ENCODE data around the gene DNAJC7.
A peak's percentile ranks its signal among the peaks of the same experiment; 100 is the strongest.

The DNAJC7 gene

DNA sequence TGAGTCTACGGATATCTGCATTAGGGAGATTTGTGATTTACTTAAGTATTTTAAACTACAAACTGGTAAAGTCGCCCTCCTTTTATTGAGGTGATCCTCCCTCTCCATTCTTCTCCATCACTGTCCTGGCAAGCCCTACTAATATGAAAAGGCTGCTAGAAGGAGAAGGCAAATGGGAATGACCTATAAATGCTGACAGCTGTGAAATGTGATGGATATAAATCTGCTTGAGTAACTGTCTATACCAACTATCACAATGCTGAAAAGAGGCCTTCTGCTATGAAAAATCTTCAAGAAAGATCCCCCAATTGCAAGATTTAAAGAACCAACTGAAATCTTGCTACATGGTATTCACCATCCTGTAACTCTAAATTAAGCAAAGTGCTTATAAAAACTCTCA lies 15.5 kb downstream of the DNAJC7 start:
- no peak overlapping the region for H3K4me3 ChIP-seq (ENCODE audit: low read depth in 1 of 5, low read length in 5 of 5)
- no peak overlapping the region for H3K9ac ChIP-seq (ENCODE audit: low read length in 5 of 5)
- H3K4me1 ChIP-seq (ENCODE audit: control insufficient read depth in 5 of 5, insufficient read depth in 5 of 5, low read length in 5 of 5), result peaks cover 0 to 19% (median 16%) of the 10 kb centered on the region in 5 donors
- no peaks in the 10 kb centered on the region for H3K27me3 ChIP-seq (ENCODE audit: control insufficient read depth in 5 of 5, insufficient read depth in 4 of 5, low read length in 5 of 5)
- peak overlapping the region; percentile 56 for H3K27ac ChIP-seq (ENCODE audit: low read depth, low read length)
- peaks cover 21 to 47% (median 37%) of the 10 kb centered on the region in 5 donors for H3K36me3 ChIP-seq (ENCODE audit: control insufficient read depth in 5 of 5, insufficient read depth in 5 of 5, low read length in 5 of 5)
- H3K9me3 ChIP-seq (ENCODE audit: control insufficient read depth in 5 of 5, low read length in 5 of 5), result no peaks in the 10 kb centered on the region

DNA sequence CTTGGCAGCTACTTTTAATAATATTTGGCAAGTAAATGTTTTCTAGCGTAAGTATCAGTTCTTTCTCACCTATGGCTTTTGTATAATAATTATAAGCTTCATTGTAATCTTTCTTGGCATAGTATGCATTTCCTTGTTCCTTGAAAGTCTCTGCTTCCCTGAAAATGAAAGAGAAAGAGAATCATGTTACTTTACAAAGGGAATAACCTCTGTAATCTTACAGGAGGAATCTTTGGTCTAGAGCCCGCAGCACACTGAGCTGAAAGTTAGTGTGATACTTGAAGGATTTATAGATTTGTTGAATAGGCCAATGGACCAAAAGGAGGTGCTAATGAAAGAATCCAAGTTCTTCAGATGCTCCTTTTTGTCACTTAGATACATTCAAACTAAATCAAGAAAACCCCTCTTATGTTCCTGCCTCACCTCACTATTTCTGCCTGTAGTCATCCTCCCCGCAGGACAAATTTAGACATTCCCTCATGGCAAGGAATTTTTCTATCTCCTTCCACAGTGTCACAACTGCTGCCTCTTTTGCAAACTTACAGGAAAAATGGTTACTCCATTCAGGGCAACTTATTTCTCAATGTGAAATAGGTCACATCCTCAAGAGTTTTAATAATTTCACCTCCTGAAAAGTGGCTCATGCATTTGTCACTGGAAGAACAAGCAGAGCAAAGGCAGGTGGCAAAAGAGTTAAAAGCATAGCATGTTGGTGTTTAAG lies 16.7 kb downstream of the DNAJC7 start:
- Histone ChIP-seq H3K4me3 (ENCODE audit: low read depth in 1 of 5, low read length in 5 of 5) (no peak overlapping the region), H3K27me3 (ENCODE audit: control insufficient read depth in 5 of 5, insufficient read depth in 4 of 5, low read length in 5 of 5) (no peaks in the 10 kb centered on the region), H3K4me1 (ENCODE audit: control insufficient read depth in 5 of 5, insufficient read depth in 5 of 5, low read length in 5 of 5) (peaks cover 0 to 17% (median 16%) of the 10 kb centered on the region in 5 donors), H3K9ac (ENCODE audit: low read length in 5 of 5) (peak overlapping the region in 1 of 5 donors; percentile 42), H3K36me3 (ENCODE audit: control insufficient read depth in 5 of 5, insufficient read depth in 5 of 5, low read length in 5 of 5) (peaks cover 22 to 58% (median 49%) of the 10 kb centered on the region in 5 donors), H3K27ac (ENCODE audit: low read depth, low read length) (peak overlapping the region; percentile 56), H3K9me3 (ENCODE audit: control insufficient read depth in 5 of 5, low read length in 5 of 5) (no peaks in the 10 kb centered on the region)

DNA sequence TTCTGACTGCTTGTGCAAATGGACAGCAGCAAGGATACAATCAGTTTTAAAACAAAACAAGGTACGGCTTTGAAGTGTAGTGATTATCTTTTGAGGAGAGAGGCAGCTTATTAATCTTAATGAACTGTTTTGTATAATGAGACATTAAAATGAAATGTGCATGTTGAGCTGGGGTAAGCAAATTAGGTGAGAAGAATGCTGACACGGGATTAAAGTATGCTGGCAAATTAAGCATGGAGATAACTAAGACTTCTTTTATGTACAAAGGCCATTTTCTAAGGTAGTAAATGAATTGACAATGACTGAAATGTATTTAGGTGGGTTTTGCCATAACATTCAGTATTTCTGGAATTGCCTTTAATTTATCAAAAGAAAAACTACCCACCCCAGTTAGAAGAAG lies 18.7 kb downstream of the DNAJC7 start:
- Histone ChIP-seq H3K9me3 (ENCODE audit: control insufficient read depth in 5 of 5, low read length in 5 of 5) (no peaks in the 10 kb centered on the region), H3K4me3 (ENCODE audit: low read depth in 1 of 5, low read length in 5 of 5) (no peak overlapping the region), H3K36me3 (ENCODE audit: control insufficient read depth in 5 of 5, insufficient read depth in 5 of 5, low read length in 5 of 5) (peaks cover 34 to 74% (median 60%) of the 10 kb centered on the region in 5 donors), H3K4me1 (ENCODE audit: control insufficient read depth in 5 of 5, insufficient read depth in 5 of 5, low read length in 5 of 5) (peaks cover 0 to 18% (median 15%) of the 10 kb centered on the region in 5 donors), H3K9ac (ENCODE audit: low read length in 5 of 5) (no peak overlapping the region), H3K27ac (ENCODE audit: low read depth, low read length) (no peak overlapping the region), H3K27me3 (ENCODE audit: control insufficient read depth in 5 of 5, insufficient read depth in 4 of 5, low read length in 5 of 5) (no peaks in the 10 kb centered on the region)

DNA sequence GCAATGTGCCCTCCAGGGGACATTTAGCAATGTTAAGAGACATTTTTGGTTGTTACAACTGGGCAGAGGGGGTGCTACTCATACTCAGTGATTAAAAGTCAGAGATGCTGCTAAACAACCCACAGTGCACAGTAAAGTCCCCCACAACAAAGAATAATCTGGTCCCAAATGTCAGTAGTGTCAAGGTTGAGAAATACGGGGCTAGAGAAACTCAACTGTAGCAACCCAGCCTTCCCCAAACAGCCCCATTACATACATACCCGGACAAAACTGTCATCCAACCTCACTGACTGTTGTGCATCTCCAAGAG lies 20.4 kb downstream of the DNAJC7 start:
- Histone ChIP-seq H3K9me3 (ENCODE audit: control insufficient read depth in 5 of 5, low read length in 5 of 5) (no peaks in the 10 kb centered on the region), H3K4me1 (ENCODE audit: control insufficient read depth in 5 of 5, insufficient read depth in 5 of 5, low read length in 5 of 5) (peaks cover 0 to 26% (median 19%) of the 10 kb centered on the region in 5 donors), H3K27me3 (ENCODE audit: control insufficient read depth in 5 of 5, insufficient read depth in 4 of 5, low read length in 5 of 5) (no peaks in the 10 kb centered on the region), H3K4me3 (ENCODE audit: low read depth in 1 of 5, low read length in 5 of 5) (no peak overlapping the region), H3K27ac (ENCODE audit: low read depth, low read length) (no peak overlapping the region), H3K36me3 (ENCODE audit: control insufficient read depth in 5 of 5, insufficient read depth in 5 of 5, low read length in 5 of 5) (peaks cover 23 to 83% (median 62%) of the 10 kb centered on the region in 5 donors), H3K9ac (ENCODE audit: low read length in 5 of 5) (no peak overlapping the region)

DNA sequence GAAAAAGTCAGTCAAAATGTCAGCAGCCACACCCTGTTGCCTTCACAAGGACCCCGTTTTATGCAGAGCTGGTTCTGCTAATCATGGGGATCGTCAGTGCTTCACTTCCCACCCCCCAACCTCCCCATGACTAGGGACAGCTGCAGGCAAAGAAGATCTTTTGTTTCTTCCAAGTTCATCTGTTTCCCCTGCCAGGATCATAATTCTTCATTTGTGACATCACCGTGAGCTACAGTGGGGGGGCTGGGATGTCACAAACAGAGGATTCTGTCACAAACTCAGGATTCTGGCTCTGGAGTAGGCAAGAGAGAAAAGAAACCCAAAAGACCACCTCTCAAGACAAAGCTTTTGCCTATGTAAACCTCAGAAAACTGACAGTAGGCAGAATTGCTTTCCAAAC lies 24.7 kb downstream of the DNAJC7 start:
- Histone ChIP-seq H3K9me3 (ENCODE audit: control insufficient read depth in 5 of 5, low read length in 5 of 5) (no peaks in the 10 kb centered on the region), H3K4me3 (ENCODE audit: low read depth in 1 of 5, low read length in 5 of 5) (no peak overlapping the region), H3K27ac (ENCODE audit: low read depth, low read length) (no peak overlapping the region), H3K36me3 (ENCODE audit: control insufficient read depth in 5 of 5, insufficient read depth in 5 of 5, low read length in 5 of 5) (peaks cover 29 to 91% (median 83%) of the 10 kb centered on the region in 5 donors), H3K9ac (ENCODE audit: low read length in 5 of 5) (no peak overlapping the region), H3K27me3 (ENCODE audit: control insufficient read depth in 5 of 5, insufficient read depth in 4 of 5, low read length in 5 of 5) (no peaks in the 10 kb centered on the region), H3K4me1 (ENCODE audit: control insufficient read depth in 5 of 5, insufficient read depth in 5 of 5, low read length in 5 of 5) (peaks cover 0 to 33% (median 26%) of the 10 kb centered on the region in 5 donors)

DNA sequence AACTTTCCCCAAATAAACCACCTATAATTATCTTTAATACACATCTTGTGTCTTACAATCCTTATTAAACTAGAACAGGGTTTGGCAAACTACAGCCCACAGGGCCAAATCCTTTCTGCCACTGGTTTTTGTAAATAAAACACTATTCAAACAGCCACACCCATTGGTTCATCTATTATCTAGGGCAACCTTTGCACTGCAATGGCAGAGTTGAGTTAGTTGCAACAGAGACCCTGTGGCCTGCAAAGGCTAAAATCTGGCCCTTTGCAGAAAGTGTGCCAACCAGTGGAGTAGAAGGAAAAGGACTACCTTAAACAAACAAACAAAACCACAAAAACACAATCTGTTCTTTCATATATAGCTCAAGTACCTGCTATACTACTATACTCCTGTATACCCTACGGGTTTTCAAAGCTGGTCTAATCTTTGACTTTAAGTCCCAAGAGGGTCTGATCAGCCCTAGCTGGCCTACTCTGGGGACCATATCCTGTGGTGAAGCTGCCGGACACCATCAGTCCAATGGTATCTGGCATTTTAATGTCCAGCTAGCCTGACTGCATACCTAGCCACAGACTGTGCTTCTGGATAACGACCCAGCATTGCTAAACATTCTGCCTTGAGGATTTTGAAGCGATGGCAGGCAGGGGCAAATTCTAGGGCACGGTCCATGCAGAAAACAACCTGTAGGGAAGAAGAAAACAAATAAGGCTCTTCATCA lies 27.4 kb downstream of the DNAJC7 start:
- no peak overlapping the region for H3K4me3 ChIP-seq (ENCODE audit: low read depth in 1 of 5, low read length in 5 of 5)
- H3K27ac ChIP-seq (ENCODE audit: low read depth, low read length), result peak overlapping the region; percentile 45

DNA sequence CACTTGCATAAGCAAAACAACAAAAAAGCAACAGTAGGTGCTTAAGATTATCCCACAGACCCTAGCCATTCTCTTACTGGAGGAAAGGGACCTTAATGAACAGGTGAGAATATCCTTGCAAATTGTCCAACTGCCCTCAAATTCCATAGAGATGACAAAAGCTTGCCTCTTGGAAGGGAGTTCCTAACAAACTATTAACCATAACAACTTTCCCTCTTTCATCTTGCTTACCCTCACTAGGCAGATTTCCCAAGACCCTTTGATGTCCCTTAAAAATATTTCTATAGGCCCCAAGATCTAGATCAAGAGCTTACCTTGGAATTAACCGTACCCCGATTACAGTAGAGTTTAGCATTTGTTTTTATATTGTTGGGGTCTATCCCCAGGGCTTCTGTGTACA lies 28.8 kb downstream of the DNAJC7 start:
- H3K27ac ChIP-seq (ENCODE audit: low read depth, low read length), result no peak overlapping the region
- H3K27me3 ChIP-seq (ENCODE audit: control insufficient read depth in 5 of 5, insufficient read depth in 4 of 5, low read length in 5 of 5), result no peaks in the 10 kb centered on the region
- no peak overlapping the region for H3K9ac ChIP-seq (ENCODE audit: low read length in 5 of 5)
- no peak overlapping the region for H3K4me3 ChIP-seq (ENCODE audit: low read depth in 1 of 5, low read length in 5 of 5)
- H3K4me1 ChIP-seq (ENCODE audit: control insufficient read depth in 5 of 5, insufficient read depth in 5 of 5, low read length in 5 of 5), result peaks cover 0 to 25% (median 19%) of the 10 kb centered on the region in 5 donors
- peaks cover 31 to 92% (median 82%) of the 10 kb centered on the region in 5 donors for H3K36me3 ChIP-seq (ENCODE audit: control insufficient read depth in 5 of 5, insufficient read depth in 5 of 5, low read length in 5 of 5)
- no peaks in the 10 kb centered on the region for H3K9me3 ChIP-seq (ENCODE audit: control insufficient read depth in 5 of 5, low read length in 5 of 5)

More for the DNA sequence above, 27.4 kb downstream of the DNAJC7 start:
- H3K27me3 ChIP-seq (ENCODE audit: control insufficient read depth in 5 of 5, insufficient read depth in 4 of 5, low read length in 5 of 5), result no peaks in the 10 kb centered on the region
- peaks cover 0 to 26% (median 20%) of the 10 kb centered on the region in 5 donors for H3K4me1 ChIP-seq (ENCODE audit: control insufficient read depth in 5 of 5, insufficient read depth in 5 of 5, low read length in 5 of 5)
- no peak overlapping the region for H3K9ac ChIP-seq (ENCODE audit: low read length in 5 of 5)
- no peaks in the 10 kb centered on the region for H3K9me3 ChIP-seq (ENCODE audit: control insufficient read depth in 5 of 5, low read length in 5 of 5)
- peaks cover 31 to 90% (median 76%) of the 10 kb centered on the region in 5 donors for H3K36me3 ChIP-seq (ENCODE audit: control insufficient read depth in 5 of 5, insufficient read depth in 5 of 5, low read length in 5 of 5)

DNA sequence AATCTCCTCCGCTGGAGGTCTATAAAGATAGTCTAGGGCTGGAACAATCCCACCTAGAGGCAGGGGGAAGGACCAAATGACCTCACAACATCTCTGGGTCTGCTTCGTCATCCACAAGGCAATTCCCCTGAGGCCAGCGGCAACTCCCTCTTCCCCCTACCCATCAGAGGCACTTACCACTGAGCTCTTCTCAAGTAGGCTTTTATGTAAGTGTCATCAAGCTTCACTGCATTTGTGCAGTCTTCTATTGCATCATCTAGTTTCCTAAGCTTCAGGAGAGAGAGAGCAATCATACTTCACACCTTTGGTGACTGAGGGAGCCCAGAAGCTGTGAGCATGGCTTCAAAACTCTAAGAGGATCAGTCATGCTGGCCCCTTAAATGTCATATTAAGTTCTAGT lies 29.6 kb downstream of the DNAJC7 start:
- H3K27ac ChIP-seq (ENCODE audit: low read depth, low read length), result no peak overlapping the region

DNA sequence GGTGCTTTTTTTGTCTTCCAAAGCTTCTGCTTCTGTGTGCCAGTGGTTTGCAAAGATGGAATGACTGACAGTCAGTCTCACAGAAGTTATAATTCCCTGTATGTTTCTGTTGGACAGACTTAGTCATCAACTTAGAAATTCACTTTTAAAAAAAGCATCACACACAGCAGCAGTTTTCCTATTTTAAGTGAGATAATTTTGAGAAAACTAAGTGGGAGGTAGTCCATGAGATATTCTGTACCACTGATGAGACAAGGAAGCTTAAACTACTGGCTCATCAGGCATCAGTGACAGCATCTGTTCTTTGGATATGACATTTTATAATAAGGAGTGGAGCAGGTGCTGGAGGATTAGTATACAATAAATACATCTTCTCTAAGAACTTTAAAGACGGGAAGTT lies 30.6 kb downstream of the DNAJC7 start:
- H3K27ac ChIP-seq (ENCODE audit: low read depth, low read length), result no peak overlapping the region
- H3K27me3 ChIP-seq (ENCODE audit: control insufficient read depth in 5 of 5, insufficient read depth in 4 of 5, low read length in 5 of 5), result no peaks in the 10 kb centered on the region
- peaks cover 31 to 92% (median 84%) of the 10 kb centered on the region in 5 donors for H3K36me3 ChIP-seq (ENCODE audit: control insufficient read depth in 5 of 5, insufficient read depth in 5 of 5, low read length in 5 of 5)
- H3K4me1 ChIP-seq (ENCODE audit: control insufficient read depth in 5 of 5, insufficient read depth in 5 of 5, low read length in 5 of 5), result peaks cover 0 to 20% (median 12%) of the 10 kb centered on the region in 5 donors
- H3K9ac ChIP-seq (ENCODE audit: low read length in 5 of 5), result no peak overlapping the region
- H3K4me3 ChIP-seq (ENCODE audit: low read depth in 1 of 5, low read length in 5 of 5), result no peak overlapping the region
- no peaks in the 10 kb centered on the region for H3K9me3 ChIP-seq (ENCODE audit: control insufficient read depth in 5 of 5, low read length in 5 of 5)

More for the DNA sequence above, 29.6 kb downstream of the DNAJC7 start:
- Histone ChIP-seq H3K27me3 (ENCODE audit: control insufficient read depth in 5 of 5, insufficient read depth in 4 of 5, low read length in 5 of 5) (no peaks in the 10 kb centered on the region), H3K9me3 (ENCODE audit: control insufficient read depth in 5 of 5, low read length in 5 of 5) (no peaks in the 10 kb centered on the region), H3K4me1 (ENCODE audit: control insufficient read depth in 5 of 5, insufficient read depth in 5 of 5, low read length in 5 of 5) (peaks cover 0 to 22% (median 16%) of the 10 kb centered on the region in 5 donors), H3K4me3 (ENCODE audit: low read depth in 1 of 5, low read length in 5 of 5) (no peak overlapping the region), H3K9ac (ENCODE audit: low read length in 5 of 5) (no peak overlapping the region), H3K36me3 (ENCODE audit: control insufficient read depth in 5 of 5, insufficient read depth in 5 of 5, low read length in 5 of 5) (peaks cover 31 to 92% (median 82%) of the 10 kb centered on the region in 5 donors)

DNA sequence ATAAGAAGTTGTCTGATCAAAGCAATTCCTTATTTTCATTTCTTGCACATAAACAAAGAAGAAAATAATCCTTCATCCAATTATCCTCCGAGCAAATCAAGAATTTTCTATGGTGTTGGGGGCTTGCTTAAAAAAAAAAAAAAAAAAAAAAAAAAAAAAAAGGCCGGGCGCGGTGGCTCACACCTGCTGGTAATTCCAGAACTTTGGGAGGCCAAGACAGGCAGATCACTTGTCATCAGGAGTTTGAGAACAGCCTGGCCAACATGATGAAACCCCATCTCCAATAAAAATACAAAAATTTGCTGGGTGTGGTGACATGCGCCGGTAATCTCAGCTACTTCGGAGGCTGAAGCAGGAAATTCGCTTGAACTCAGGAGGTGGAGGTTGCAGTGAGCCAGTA lies 31.3 kb downstream of the DNAJC7 start:
- no peak overlapping the region for H3K9ac ChIP-seq (ENCODE audit: low read length in 5 of 5)
- peaks cover 31 to 94% (median 84%) of the 10 kb centered on the region in 5 donors for H3K36me3 ChIP-seq (ENCODE audit: control insufficient read depth in 5 of 5, insufficient read depth in 5 of 5, low read length in 5 of 5)
- no peaks in the 10 kb centered on the region for H3K27me3 ChIP-seq (ENCODE audit: control insufficient read depth in 5 of 5, insufficient read depth in 4 of 5, low read length in 5 of 5)
- peaks cover 0 to 20% (median 12%) of the 10 kb centered on the region in 5 donors for H3K4me1 ChIP-seq (ENCODE audit: control insufficient read depth in 5 of 5, insufficient read depth in 5 of 5, low read length in 5 of 5)
- no peak overlapping the region for H3K27ac ChIP-seq (ENCODE audit: low read depth, low read length)
- no peaks in the 10 kb centered on the region for H3K9me3 ChIP-seq (ENCODE audit: control insufficient read depth in 5 of 5, low read length in 5 of 5)
- no peak overlapping the region for H3K4me3 ChIP-seq (ENCODE audit: low read depth in 1 of 5, low read length in 5 of 5)
